SK-N-SH treated with all-trans-retinoic acid at 6 μM for 48 hours (cell line): Measurements from ENCODE around the gene NXPH2.

ENCODE experiments used
- ATAC-seq: fragments of 200-7000 bp; cut with Tn5 transposase; 3 replicates; pipeline ENCODE4 v1.9.1; 2020; ENCODE audit warnings: mild to moderate bottlenecking, moderate library complexity
- ARNTL ChIP-seq: fragments of 450-650 bp; formaldehyde crosslinking; IDR thresholded peaks from 2 replicates; pipeline ENCODE4 v1.5.0; 2020; ENCODE audit warnings: low read depth, mild to moderate bottlenecking, moderate library complexity, borderline replicate concordance
- BACH2 ChIP-seq: fragments of 250-450 bp; sonication (Bioruptor Pico); IDR thresholded peaks from 2 replicates; pipeline ENCODE4 v1.9.0; 2021; ENCODE audit warnings: mild to moderate bottlenecking, borderline replicate concordance
- CREB5 ChIP-seq: fragments of 250-450 bp; sonication (Bioruptor Pico); IDR thresholded peaks from 2 replicates; pipeline ENCODE4 v1.5.1; 2020; ENCODE audit warnings: low read depth, mild to moderate bottlenecking, moderate library complexity
- GLIS3 ChIP-seq: fragments of 250-450 bp; sonication (Bioruptor Pico); IDR thresholded peaks from 2 replicates; pipeline ENCODE4 v1.5.0; 2020; ENCODE audit warnings: mild to moderate bottlenecking, moderate library complexity
- PATZ1 ChIP-seq: fragments of 250-450 bp; sonication (Bioruptor Pico); IDR thresholded peaks from 2 replicates; pipeline ENCODE4 v1.8.0; 2020; ENCODE audit warnings: mild to moderate bottlenecking, moderate library complexity, borderline replicate concordance
- PPARA ChIP-seq: fragments of 250-450 bp; sonication (Bioruptor Pico); IDR thresholded peaks from 2 replicates; pipeline ENCODE4 v1.5.0; 2020; ENCODE audit warnings: mild to moderate bottlenecking, borderline replicate concordance
- RARB ChIP-seq: fragments of 250-450 bp; sonication (Bioruptor Pico); IDR thresholded peaks from 2 replicates; pipeline ENCODE4 v1.8.0; 2021; ENCODE audit warnings: mild to moderate bottlenecking, moderate library complexity
- SNAI2 ChIP-seq: fragments of 250-450 bp; sonication (Bioruptor Pico); IDR thresholded peaks from 2 replicates; pipeline ENCODE4 v1.5.0; 2020; ENCODE audit warnings: mild to moderate bottlenecking, moderate library complexity
- TCF4 ChIP-seq: fragments of 250-450 bp; sonication (Bioruptor Pico); IDR thresholded peaks from 2 replicates; pipeline ENCODE4 v1.8.0; 2021; ENCODE audit warnings: mild to moderate bottlenecking, moderate library complexity, borderline replicate concordance
- TOX ChIP-seq: fragments of 250-450 bp; sonication (Bioruptor Pico); IDR thresholded peaks from 2 replicates; pipeline ENCODE4 v1.8.0; 2021; ENCODE audit warnings: mild to moderate bottlenecking, moderate library complexity, borderline replicate concordance
- TSHZ2 ChIP-seq: fragments of 250-450 bp; sonication (Bioruptor Pico); IDR thresholded peaks from 2 replicates; pipeline ENCODE4 v1.5.0; 2020; ENCODE audit warnings: mild to moderate bottlenecking, moderate library complexity
- ZC3H10 ChIP-seq: fragments of 250-450 bp; sonication (Bioruptor Pico); IDR thresholded peaks from 2 replicates; pipeline ENCODE4 v1.5.1; 2021; ENCODE audit warnings: mild to moderate bottlenecking, moderate library complexity
- ZFP3 ChIP-seq: fragments of 250-450 bp; sonication (Bioruptor Pico); IDR thresholded peaks from 2 replicates; pipeline ENCODE4 v1.5.0; 2020; ENCODE audit warnings: mild to moderate bottlenecking, moderate library complexity
- ZFP30 ChIP-seq: fragments of 450-650 bp; formaldehyde crosslinking; IDR thresholded peaks from 2 replicates; pipeline ENCODE4 v1.5.0; 2022; ENCODE audit warnings: mild to moderate bottlenecking, moderate library complexity
- ZNF565 ChIP-seq: fragments of 450-650 bp; formaldehyde crosslinking; conservative IDR thresholded peaks from 2 replicates; pipeline ENCODE4 v1.5.0; 2020; ENCODE audit warnings: low read depth, mild to moderate bottlenecking, moderate library complexity
- ZNF70 ChIP-seq: fragments of 450-650 bp; formaldehyde crosslinking; IDR thresholded peaks from 2 replicates; pipeline ENCODE4 v1.5.0; 2020; ENCODE audit warnings: mild to moderate bottlenecking, moderate library complexity
- ZNF8 ChIP-seq: fragments of 450-650 bp; formaldehyde crosslinking; IDR thresholded peaks from 2 replicates; pipeline ENCODE4 v1.5.0; 2020; ENCODE audit warnings: mild to moderate bottlenecking, moderate library complexity

Gene NXPH2

GRCh38 chr2:138724327-138724726 lies 55.9 kb downstream of the NXPH2 start (continued):
- TF ChIP-seq TOX (CRISPR knock-in tag): no peak
- TF ChIP-seq ZC3H10 (CRISPR knock-in tag): no peak
- no peak for TF ChIP-seq TCF4

- ATAC-seq: no peak
- TF ChIP-seq PPARA (no peak), BACH2 (CRISPR knock-in tag) (no peak)
Measured at GRCh38 chr2:138723196-138723987, 56.8 kb downstream of the NXPH2 start.

- ATAC-seq: peak; percentile 48; the same call in 2 of the 3 replicates
- TF ChIP-seq PPARA: no peak
Measured at GRCh38 chr2:138722316-138722715, 57.9 kb downstream of the NXPH2 start.

- no peak for ATAC-seq
- TF ChIP-seq BACH2 (CRISPR knock-in tag) (no peak), RARB (CRISPR knock-in tag) (no peak), CREB5 (no peak), GLIS3 (CRISPR knock-in tag) (no peak), TOX (CRISPR knock-in tag) (no peak), PPARA (no peak), TCF4 (no peak), ARNTL (CRISPR knock-in tag) (no peak), ZNF70 (peak; percentile 92)
Measured at GRCh38 chr2:138720035-138720838, 60.0 kb downstream of the NXPH2 start.

- ATAC-seq: no peak
- TF ChIP-seq RARB (CRISPR knock-in tag): no peak
- TF ChIP-seq ZNF70: no peak
- TF ChIP-seq GLIS3 (CRISPR knock-in tag): no peak
- no peak for TF ChIP-seq CREB5
- TF ChIP-seq TCF4: no peak
- no peak for TF ChIP-seq SNAI2 (CRISPR knock-in tag)
- TF ChIP-seq ZFP3 (CRISPR knock-in tag): no peak
- no peak for TF ChIP-seq ZNF8 (CRISPR knock-in tag)
Measured at GRCh38 chr2:138718405-138718804, 61.8 kb downstream of the NXPH2 start.

- 0 out of 3 replicates have a peak, but pooled peaks have one; percentile 27 for ATAC-seq
- no peak for TF ChIP-seq ZFP3 (CRISPR knock-in tag)
- TF ChIP-seq ZFP30 (CRISPR knock-in tag): no peak
- no peak for TF ChIP-seq CREB5
- TF ChIP-seq ZNF565 (CRISPR knock-in tag): no peak
- TF ChIP-seq ARNTL (CRISPR knock-in tag): no peak
- no peak for TF ChIP-seq TSHZ2 (CRISPR knock-in tag)
- no peak for TF ChIP-seq PATZ1
Measured at GRCh38 chr2:138716183-138716582, 64.0 kb downstream of the NXPH2 start.
